Stimulated activated CD4-positive, alpha-beta T cell treated with anti-CD3 and anti-CD28 coated beads, TNF-alpha, amount 100 ng/mL, for 48 hours (primary cell): ENCODE measurements around the gene TXNDC17.
"Not testable (repeated sequence)": the region's sequence is repeated elsewhere in the genome, so short reads cannot be mapped to it uniquely, and the experiment has no call there.

ENCODE experiments used
- DNase-seq, 3 donors: peaks; one replicate each; pipeline ENCODE4 v3.0.0-alpha.2; 2020; ENCODE audit warnings: low read depth in 3 of 3

TXNDC17 gene

GRCh38 chr17:6660101-6660500, 19.2 kb downstream of the TXNDC17 start:
- DNase-seq = no peak

GRCh38 chr17:6660805-6661463, 20.1 kb downstream of the TXNDC17 start:
- no peak for DNase-seq

GRCh38 chr17:6661464-6661848, 20.6 kb downstream of the TXNDC17 start:
- no peak for DNase-seq

GRCh38 chr17:6663200-6663599, 22.3 kb downstream of the TXNDC17 start:
- not testable (repeated sequence) for DNase-seq

- peak in 1 of 3 donors; percentile 32 for DNase-seq
These were observed 25.2 kb downstream of the TXNDC17 start for GRCh38 chr17:6666077-6666521.

- no peak for DNase-seq
These were observed 25.7 kb downstream of the TXNDC17 start for GRCh38 chr17:6666557-6666956.

GRCh38 chr17:6667516-6667915, 26.7 kb downstream of the TXNDC17 start:
- no peak for DNase-seq

- DNase-seq = no peak
These were observed 27.4 kb downstream of the TXNDC17 start for GRCh38 chr17:6668219-6668618.

GRCh38 chr17:6668727-6669425, 28.0 kb downstream of the TXNDC17 start:
- no peak for DNase-seq

- DNase-seq = no peak
These were observed 28.8 kb downstream of the TXNDC17 start for GRCh38 chr17:6669479-6670212.

- no peak for DNase-seq
These were observed 29.7 kb downstream of the TXNDC17 start for GRCh38 chr17:6670571-6670970.

GRCh38 chr17:6670999-6671398, 30.1 kb downstream of the TXNDC17 start:
- DNase-seq = no peak

GRCh38 chr17:6671431-6671830, 30.6 kb downstream of the TXNDC17 start:
- no peak for DNase-seq

- DNase-seq = no peak
These were observed 33.7 kb downstream of the TXNDC17 start for GRCh38 chr17:6674586-6674985.

- DNase-seq = no peak
These were observed 34.5 kb downstream of the TXNDC17 start for GRCh38 chr17:6675201-6675825.

GRCh38 chr17:6676802-6677157, 35.9 kb downstream of the TXNDC17 start:
- no peak for DNase-seq

GRCh38 chr17:6677158-6677831, 36.4 kb downstream of the TXNDC17 start:
- DNase-seq = no peak

- no peak for DNase-seq
These were observed 37.1 kb downstream of the TXNDC17 start for GRCh38 chr17:6677946-6678345.

- DNase-seq = no peak
These were observed 38.4 kb downstream of the TXNDC17 start for GRCh38 chr17:6679241-6679640.

- DNase-seq = no peak
These were observed 40.3 kb downstream of the TXNDC17 start for GRCh38 chr17:6681176-6681575.

- DNase-seq = no peak
These were observed 40.8 kb downstream of the TXNDC17 start for GRCh38 chr17:6681671-6682070.

- no peak for DNase-seq
These were observed 41.5 kb downstream of the TXNDC17 start for GRCh38 chr17:6682339-6682738.
